IPS DF 6.9 (cell line): ENCODE measurements around the gene ALDH1L2.

Experiments
- DNase-seq: peaks from one replicate; pipeline ENCODE4 v3.0.0-alpha.2; 2013; ENCODE audit warnings: low read depth, low spot score
- H3K27ac ChIP-seq: one replicate; pipeline ENCODE4 v1.5.1; 2013; ENCODE audit warnings: low read length, control low read depth
- H3K27me3 ChIP-seq: 2 replicates; pipeline ENCODE4 v1.6.1; 2013; ENCODE audit warnings: mild to moderate bottlenecking, low read length; ENCODE audit not compliant: control insufficient read depth, insufficient read depth
- H3K36me3 ChIP-seq: 2 replicates; pipeline ENCODE4 v1.6.1; 2013; ENCODE audit warnings: low read length; ENCODE audit not compliant: control insufficient read depth, insufficient read depth
- H3K4me1 ChIP-seq: 2 replicates; pipeline ENCODE4 v1.6.1; 2013; ENCODE audit warnings: low read length; ENCODE audit not compliant: control insufficient read depth, insufficient read depth
- H3K4me3 ChIP-seq: 2 replicates; pipeline ENCODE4 v1.5.1; 2013; ENCODE audit warnings: mild to moderate bottlenecking, low read length
- H3K9me3 ChIP-seq: 2 replicates; pipeline ENCODE4 v1.6.1; 2013; ENCODE audit warnings: low read length, inconsistent platforms; ENCODE audit not compliant: control insufficient read depth, insufficient read depth
- WGBS: extraction: QIAGEN DNeasy Blood & Tissue Kit; methylation state at CpG from one replicate; pipeline ENCODE4 v1.1.7; 2013; ENCODE audit warnings: mixed read lengths, missing lambda C conversion rate; ENCODE audit not compliant: insufficient read length, insufficient coverage; 5-methylcytosine and 5-hydroxymethylcytosine counted together

Gene ALDH1L2

GRCh38 chr12:105036937-105037649, 47.2 kb downstream of the ALDH1L2 start:
- WGBS, result no CpG with 5 or more reads among the region's 3 CpGs
- H3K4me1 ChIP-seq, result no peaks in the 10 kb centered on the region
- H3K9me3 ChIP-seq, result no peaks in the 10 kb centered on the region
- no peak for DNase-seq
- H3K4me3 ChIP-seq, result no peak overlapping the region
- H3K36me3 ChIP-seq, result no peaks in the 10 kb centered on the region
- H3K27me3 ChIP-seq, result no peaks in the 10 kb centered on the region
- H3K27ac ChIP-seq, result no peak overlapping the region

- no peaks in the 10 kb centered on the region for H3K4me1 ChIP-seq
- no peak for DNase-seq
Measured at GRCh38 chr12:105033851-105034250, 50.4 kb downstream of the ALDH1L2 start.

GRCh38 chr12:105032703-105033357, 51.4 kb downstream of the ALDH1L2 start:
- Histone ChIP-seq H3K4me3 (no peak overlapping the region), H3K27ac (no peak overlapping the region), H3K4me1 (no peaks in the 10 kb centered on the region), H3K36me3 (no peaks in the 10 kb centered on the region), H3K9me3 (no peaks in the 10 kb centered on the region), H3K27me3 (no peaks in the 10 kb centered on the region)
- DNase-seq, result no peak
- WGBS, result no CpG with 5 or more reads among the region's 4 CpGs

More at GRCh38 chr12:105033851-105034250, 50.4 kb downstream of the ALDH1L2 start:
- no peak overlapping the region for H3K27ac ChIP-seq
- no CpG with 5 or more reads among the region's 2 CpGs for WGBS
- H3K4me3 ChIP-seq, result no peak overlapping the region
- H3K36me3 ChIP-seq, result no peaks in the 10 kb centered on the region
- H3K27me3 ChIP-seq, result no peaks in the 10 kb centered on the region
- H3K9me3 ChIP-seq, result no peaks in the 10 kb centered on the region

GRCh38 chr12:105030820-105031807, 53.1 kb downstream of the ALDH1L2 start:
- Histone ChIP-seq H3K4me1 (no peaks in the 10 kb centered on the region), H3K27ac (no peak overlapping the region), H3K4me3 (no peak overlapping the region), H3K9me3 (no peaks in the 10 kb centered on the region), H3K27me3 (no peaks in the 10 kb centered on the region), H3K36me3 (no peaks in the 10 kb centered on the region)
- WGBS, result no CpG with 5 or more reads among the region's 9 CpGs
- no peak for DNase-seq

- no peaks in the 10 kb centered on the region for H3K9me3 ChIP-seq
- no peak for DNase-seq
- H3K36me3 ChIP-seq, result no peaks in the 10 kb centered on the region
- no peak overlapping the region for H3K27ac ChIP-seq
- WGBS, result no CpG with 5 or more reads among the region's 4 CpGs
- H3K4me1 ChIP-seq, result no peaks in the 10 kb centered on the region
- no peaks in the 10 kb centered on the region for H3K27me3 ChIP-seq
- no peak overlapping the region for H3K4me3 ChIP-seq
Measured at GRCh38 chr12:105026411-105026810, 57.8 kb downstream of the ALDH1L2 start.

GRCh38 chr12:105025890-105026289, 58.4 kb downstream of the ALDH1L2 start:
- DNase-seq, result no peak
- Histone ChIP-seq H3K4me1 (no peaks in the 10 kb centered on the region), H3K36me3 (no peaks in the 10 kb centered on the region), H3K9me3 (no peaks in the 10 kb centered on the region), H3K27me3 (no peaks in the 10 kb centered on the region), H3K27ac (no peak overlapping the region), H3K4me3 (no peak overlapping the region)
- WGBS, result no CpG with 5 or more reads among the region's 5 CpGs

- no peaks in the 10 kb centered on the region for H3K27me3 ChIP-seq
- no peak overlapping the region for H3K27ac ChIP-seq
- no CpG with 5 or more reads among the region's 2 CpGs for WGBS
- no peaks in the 10 kb centered on the region for H3K9me3 ChIP-seq
- DNase-seq, result no peak
- no peak overlapping the region for H3K4me3 ChIP-seq
- no peaks in the 10 kb centered on the region for H3K4me1 ChIP-seq
- no peaks in the 10 kb centered on the region for H3K36me3 ChIP-seq
Measured at GRCh38 chr12:105024928-105025327, 59.3 kb downstream of the ALDH1L2 start.

GRCh38 chr12:105020241-105020962, 63.9 kb downstream of the ALDH1L2 start:
- no peak for DNase-seq
- no peaks in the 10 kb centered on the region for H3K27me3 ChIP-seq
- WGBS, result no CpG with 5 or more reads among the region's 3 CpGs
- no peak overlapping the region for H3K27ac ChIP-seq
- H3K9me3 ChIP-seq, result no peaks in the 10 kb centered on the region
- no peak overlapping the region for H3K4me3 ChIP-seq
- H3K4me1 ChIP-seq, result no peaks in the 10 kb centered on the region
- no peaks in the 10 kb centered on the region for H3K36me3 ChIP-seq

GRCh38 chr12:105018776-105019175, 65.5 kb downstream of the ALDH1L2 start:
- Histone ChIP-seq H3K27ac (no peak overlapping the region), H3K9me3 (no peaks in the 10 kb centered on the region), H3K4me3 (no peak overlapping the region), H3K27me3 (no peaks in the 10 kb centered on the region), H3K36me3 (no peaks in the 10 kb centered on the region), H3K4me1 (no peaks in the 10 kb centered on the region)
- WGBS, result no CpG with 5 or more reads among the region's 9 CpGs
- DNase-seq, result no peak

- Histone ChIP-seq H3K4me1 (no peaks in the 10 kb centered on the region), H3K4me3 (no peak overlapping the region), H3K36me3 (no peaks in the 10 kb centered on the region), H3K27ac (no peak overlapping the region), H3K27me3 (no peaks in the 10 kb centered on the region), H3K9me3 (no peaks in the 10 kb centered on the region)
- DNase-seq, result no peak
- WGBS, result no CpG with 5 or more reads among the region's 4 CpGs
Measured at GRCh38 chr12:105018012-105018411, 66.2 kb downstream of the ALDH1L2 start.
